Activated CD8-positive, alpha-beta T cell treated with anti-CD3 and anti-CD28 coated beads for 36 hours (primary cell): ENCODE data around the gene TMEM161B. TPM values are rescaled to one million over a fixed set of nuclear protein-coding genes. Genes with fewer than 3 reads are reported as not detected.
A peak's percentile ranks its signal among the peaks of the same experiment; 100 is the strongest.

Source experiments
- ATAC-seq: fragments of 200-7000 bp; cut with Tn5 transposase; one replicate; pipeline ENCODE4 v1.10.0; 2021; ENCODE audit warnings: mild to moderate bottlenecking, moderate library complexity
- CTCF ChIA-PET: fragments of 350-600 bp; sonication (Branson Sonifier 250); formaldehyde crosslinking; loops from one replicate; lab custom pipeline; 2021; ENCODE audit warnings: antibody characterized with exemption; lab: Charles Lee
- POLR2A ChIA-PET: fragments of 350-600 bp; sonication (Branson Sonifier 250); formaldehyde crosslinking; loops from one replicate; lab custom pipeline; 2021; ENCODE audit warnings: antibody characterized with exemption; lab: Charles Lee
- DNase-seq: peaks from one replicate; pipeline ENCODE4 v3.0.0-alpha.2; 2020
- H3K27ac Mint-ChIP-seq: one replicate; pipeline ENCODE4 v1.8.0; 2021; ENCODE audit warnings: mild to moderate bottlenecking, mixed read lengths
- H3K27me3 Mint-ChIP-seq: one replicate; pipeline ENCODE4 v1.8.0; 2021; ENCODE audit warnings: mixed read lengths
- H3K36me3 Mint-ChIP-seq: one replicate; pipeline ENCODE4 v1.8.0; 2021; ENCODE audit warnings: low read depth, mixed read lengths
- H3K4me1 Mint-ChIP-seq: one replicate; pipeline ENCODE4 v1.8.0; 2021; ENCODE audit warnings: low read depth, mixed read lengths
- H3K4me3 Mint-ChIP-seq: one replicate; pipeline ENCODE4 v1.8.0; 2021; ENCODE audit warnings: mild to moderate bottlenecking, moderate library complexity, mixed read lengths
- H3K9me3 Mint-ChIP-seq: one replicate; pipeline ENCODE4 v1.8.0; 2021; ENCODE audit warnings: mixed read lengths
- intact Hi-C: fragments of 100-400 bp; cut with micrococcal nuclease; formaldehyde crosslinking; loops from one replicate; pipeline ENCODE4 v1.10.0; 2022
- total RNA-seq, 2 experiments: library from RNA; stranded (reverse); gene quantifications; one replicate each; pipeline ENCODE4 v1.2.3, GENCODE V29; 2021
- TF ChIP-seq, protein P1 (sequence below): fragments of 200-600 bp; IDR thresholded peaks from one replicate; pipeline ENCODE4 v1.8.0; 2022; ENCODE audit warnings: antibody characterized with exemption, mild to moderate bottlenecking

TMEM161B gene
- total RNA-seq, 2 experiments from 2014 or later = 20.6 to 21.5 TPM

DNA sequence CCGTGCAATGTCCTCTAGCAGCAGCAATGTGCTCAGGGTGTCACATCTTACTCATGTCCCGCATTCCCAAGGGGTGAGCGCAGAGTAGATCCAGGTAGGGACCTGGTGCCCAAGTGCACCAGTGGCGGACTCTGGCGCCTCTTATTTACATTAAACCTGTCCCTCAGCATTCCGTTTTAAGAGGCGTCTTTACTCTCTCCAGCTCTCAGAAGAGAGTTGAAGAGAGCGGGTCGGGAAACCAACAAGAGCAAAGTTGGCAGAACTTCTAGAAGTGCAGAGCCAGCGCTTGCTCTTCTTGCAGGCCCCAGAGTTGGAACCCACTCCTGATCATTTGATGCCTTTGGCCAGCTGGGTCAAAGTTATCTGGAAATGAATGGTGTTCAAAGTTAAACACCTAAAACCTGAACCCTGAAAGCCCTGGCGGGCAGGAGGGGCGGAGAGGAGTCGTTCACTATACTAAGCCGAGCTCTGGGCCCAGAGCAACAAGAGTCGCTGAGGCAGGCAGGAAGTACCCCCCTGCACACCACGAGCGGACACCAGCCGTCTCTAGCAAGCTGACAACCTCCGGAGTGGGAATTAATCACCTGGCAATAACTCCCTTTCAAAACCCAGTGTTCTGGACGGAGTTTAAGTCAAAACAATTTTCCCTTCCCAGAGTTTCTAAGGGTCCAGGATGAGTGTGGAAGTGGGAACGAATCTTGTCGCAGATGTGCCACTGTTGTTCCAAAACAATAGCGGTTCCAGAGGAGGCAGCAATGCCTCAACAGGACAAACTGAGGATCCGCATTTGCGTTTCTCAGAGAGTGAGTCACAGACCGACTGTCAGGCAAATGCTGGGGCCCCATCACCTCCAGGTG, 122.8 kb downstream of the TMEM161B start:
- ChIA-PET CTCF (interaction anchor here (1.3 kb wide), 2 partner anchors 9 to 10 kb away, joined by 3 read pairs; no protein-coding TSS in a partner anchor), POLR2A (no interaction called here)
- H3K27ac Mint-ChIP-seq = no peak overlapping the region
- TF ChIP-seq, protein P1, sequence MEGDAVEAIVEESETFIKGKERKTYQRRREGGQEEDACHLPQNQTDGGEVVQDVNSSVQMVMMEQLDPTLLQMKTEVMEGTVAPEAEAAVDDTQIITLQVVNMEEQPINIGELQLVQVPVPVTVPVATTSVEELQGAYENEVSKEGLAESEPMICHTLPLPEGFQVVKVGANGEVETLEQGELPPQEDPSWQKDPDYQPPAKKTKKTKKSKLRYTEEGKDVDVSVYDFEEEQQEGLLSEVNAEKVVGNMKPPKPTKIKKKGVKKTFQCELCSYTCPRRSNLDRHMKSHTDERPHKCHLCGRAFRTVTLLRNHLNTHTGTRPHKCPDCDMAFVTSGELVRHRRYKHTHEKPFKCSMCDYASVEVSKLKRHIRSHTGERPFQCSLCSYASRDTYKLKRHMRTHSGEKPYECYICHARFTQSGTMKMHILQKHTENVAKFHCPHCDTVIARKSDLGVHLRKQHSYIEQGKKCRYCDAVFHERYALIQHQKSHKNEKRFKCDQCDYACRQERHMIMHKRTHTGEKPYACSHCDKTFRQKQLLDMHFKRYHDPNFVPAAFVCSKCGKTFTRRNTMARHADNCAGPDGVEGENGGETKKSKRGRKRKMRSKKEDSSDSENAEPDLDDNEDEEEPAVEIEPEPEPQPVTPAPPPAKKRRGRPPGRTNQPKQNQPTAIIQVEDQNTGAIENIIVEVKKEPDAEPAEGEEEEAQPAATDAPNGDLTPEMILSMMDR = no peak
- H3K4me1 Mint-ChIP-seq = peaks cover 15% of the 10 kb centered on the region
- H3K36me3 Mint-ChIP-seq = no peaks in the 10 kb centered on the region
- peaks cover 35% of the 10 kb centered on the region for H3K27me3 Mint-ChIP-seq
- ATAC-seq (no peak), DNase-seq (no peak)
- peak overlapping the region; percentile 33 for H3K4me3 Mint-ChIP-seq
- peaks cover 2% of the 10 kb centered on the region for H3K9me3 Mint-ChIP-seq
- intact Hi-C loops = loop anchor here (10.0 kb wide), 1 partner anchor 109 kb away; no protein-coding TSS in a partner anchor

DNA sequence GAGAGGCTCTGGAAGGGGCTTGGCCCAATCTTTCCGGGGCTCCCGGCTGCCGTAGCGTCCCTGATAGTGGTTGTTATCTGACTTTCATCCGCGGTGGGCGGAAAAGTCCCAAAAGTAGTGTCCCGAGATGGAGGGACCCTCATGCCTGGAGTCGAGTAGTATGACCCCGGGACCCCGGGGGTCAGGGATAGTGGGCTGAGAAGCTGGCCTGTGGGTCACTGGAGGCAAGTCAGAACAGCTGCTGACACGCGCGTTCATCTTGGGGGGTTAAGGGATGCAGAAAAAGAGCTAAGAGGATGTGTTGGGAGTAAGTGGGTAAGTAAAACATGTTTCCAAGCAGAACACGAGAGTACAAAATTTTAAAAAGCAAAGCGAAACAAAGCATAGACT, 123.4 kb downstream of the TMEM161B start:
- no peak for DNase-seq
- no peaks in the 10 kb centered on the region for H3K36me3 Mint-ChIP-seq
- intact Hi-C loops = loop anchor here (10.0 kb wide), 1 partner anchor 110 kb away; no protein-coding TSS in a partner anchor
- no peak overlapping the region for H3K27ac Mint-ChIP-seq
- peaks cover 15% of the 10 kb centered on the region for H3K4me1 Mint-ChIP-seq
- H3K27me3 Mint-ChIP-seq = peaks cover 35% of the 10 kb centered on the region
- ChIA-PET POLR2A (no interaction called here), CTCF (interaction anchor here (1.3 kb wide), 1 partner anchor 11 kb away, joined by 3 read pairs; no protein-coding TSS in a partner anchor)
- H3K4me3 Mint-ChIP-seq = peak overlapping the region; percentile 33
- ATAC-seq = no peak
- peaks cover 2% of the 10 kb centered on the region for H3K9me3 Mint-ChIP-seq
- TF ChIP-seq, protein P1 = no peak
